NCI-H2171 (cell line): ENCODE results near the gene ITSN1.
"Not testable (repeated sequence)": the region's sequence is repeated elsewhere in the genome, so short reads cannot be mapped to it uniquely, and the experiment has no call there.

ENCODE experiments used
- DNase-seq: peaks from one replicate; lab custom pipeline; 2025; lab: John Stamatoyannopoulos, UW

Gene ITSN1

DNA sequence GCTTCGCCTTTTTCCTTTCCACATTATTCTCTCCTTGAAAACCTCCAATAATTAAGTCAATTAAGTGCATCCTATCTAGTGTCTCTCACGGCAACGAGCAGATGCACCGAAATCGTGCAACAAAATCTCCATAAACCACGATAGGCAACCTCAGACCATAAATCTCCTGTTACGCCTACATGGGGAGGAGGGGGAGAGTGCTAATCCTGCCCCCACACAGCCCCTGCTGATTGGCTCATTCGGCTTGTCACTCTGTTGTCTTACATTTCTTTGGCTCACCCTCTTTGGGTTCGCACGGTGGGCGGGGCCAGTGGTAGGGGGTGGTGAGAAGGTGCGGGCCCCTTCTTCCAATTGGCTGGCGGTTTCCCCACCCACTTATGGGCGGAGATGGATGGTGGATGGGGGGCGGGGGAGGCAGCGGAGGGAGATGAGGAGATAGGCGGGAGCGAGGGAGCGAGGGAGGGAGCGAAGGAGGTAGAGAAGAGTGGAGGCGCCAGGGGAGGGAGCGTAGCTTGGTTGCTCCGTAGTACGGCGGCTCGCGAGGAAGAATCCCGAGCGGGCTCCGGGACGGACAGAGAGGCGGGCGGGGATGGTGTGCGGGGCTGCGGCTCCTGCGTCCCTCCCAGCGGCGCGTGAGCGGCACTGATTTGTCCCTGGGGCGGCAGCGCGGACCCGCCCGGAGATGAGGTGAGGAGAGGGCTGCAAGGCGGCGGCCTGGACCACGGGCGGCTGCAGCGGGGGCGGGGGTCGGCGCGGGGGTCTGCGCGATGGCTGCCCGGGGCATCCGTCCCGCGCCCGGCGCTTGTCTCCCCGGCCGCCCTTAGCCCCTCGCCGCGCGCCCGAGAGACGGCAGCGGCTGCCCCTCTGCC, at the start of gene ITSN1:
TSS of gene ITSN1 (plus strand) at position 475 of the 869 bp plus-strand sequence. CDS start 76,328 bp downstream, outside the sequence.
- DNase-seq: peak; percentile 99

DNA sequence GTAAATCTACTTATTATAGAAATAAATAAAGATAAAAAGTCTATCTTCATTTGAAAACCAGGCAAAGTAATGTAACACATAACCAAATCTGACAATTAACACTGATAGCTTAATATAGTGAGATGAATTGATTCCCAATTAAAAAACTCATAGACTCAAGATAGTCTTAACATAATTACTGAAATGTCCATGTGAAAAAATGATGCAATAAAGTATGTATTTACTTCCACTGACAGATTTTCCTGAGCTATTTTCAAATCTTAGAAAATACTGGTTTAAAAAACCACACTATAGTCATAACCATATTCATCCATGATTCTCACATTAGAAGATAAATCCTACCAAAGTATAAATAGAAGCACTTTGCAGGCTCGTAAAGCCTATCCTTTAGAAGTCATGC, 44.2 kb upstream of the ITSN1 start:
- DNase-seq: no peak

- DNase-seq: no peak
These were observed 33.7 kb upstream of the ITSN1 start for GRCh38 chr21:33608559-33608958.

DNA sequence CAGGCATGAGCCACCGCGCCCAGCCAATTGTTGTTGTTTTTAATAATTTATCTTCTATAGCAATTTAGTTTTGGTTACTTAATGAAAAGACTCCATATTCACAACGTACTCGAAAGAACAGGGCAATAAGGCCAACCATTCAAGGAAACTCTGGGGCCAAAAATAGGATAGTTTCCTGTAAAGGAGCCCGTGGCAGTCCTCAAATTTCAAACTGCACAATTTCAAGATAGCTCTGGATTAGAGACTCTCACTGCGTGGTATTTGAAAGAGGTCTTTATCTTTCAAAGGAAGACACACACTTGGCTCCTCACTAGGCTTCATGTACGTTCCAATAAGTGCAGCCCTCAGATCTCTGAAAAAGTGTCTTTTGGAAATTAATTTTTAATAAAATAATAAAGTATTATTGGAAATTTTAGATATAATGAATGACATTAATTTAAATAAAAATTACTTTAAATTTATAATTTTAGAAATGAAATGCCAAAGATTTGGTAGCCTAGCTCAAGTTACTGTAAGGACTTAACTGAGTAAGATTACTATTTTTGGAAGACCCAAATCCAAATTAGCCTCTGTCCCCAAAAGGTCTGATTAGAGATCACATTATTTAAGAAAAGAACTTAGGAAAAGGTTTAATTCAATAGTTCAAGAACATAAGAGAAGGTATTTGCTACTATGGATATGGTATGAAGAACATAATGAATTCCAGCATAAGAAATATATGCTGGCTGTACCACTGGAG, 31.1 kb upstream of the ITSN1 start:
- DNase-seq: no peak

- DNase-seq: not testable (repeated sequence)
These were observed 24.7 kb upstream of the ITSN1 start for GRCh38 chr21:33617565-33617964.

GRCh38 chr21:33618407-33618806, 23.9 kb upstream of the ITSN1 start:
- no peak for DNase-seq

DNA sequence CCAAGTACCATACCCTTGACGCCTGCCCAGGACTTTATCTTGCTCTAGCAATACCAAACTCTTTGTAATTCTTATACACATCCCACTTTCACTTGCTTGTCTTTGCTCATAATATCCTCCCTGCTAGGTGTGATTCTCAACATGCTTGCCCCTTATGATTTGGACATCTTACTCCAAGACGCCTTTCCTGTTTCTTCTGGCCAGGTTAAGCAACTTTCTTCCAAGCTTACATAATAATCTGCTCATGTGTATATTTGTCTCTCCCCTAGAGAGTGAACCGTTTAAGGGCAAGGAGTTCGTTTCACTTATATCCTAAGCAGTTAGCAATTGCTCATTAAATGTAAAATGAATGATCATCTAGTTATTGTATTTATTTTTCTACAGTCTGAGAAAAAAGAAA, 22.6 kb upstream of the ITSN1 start:
- no peak for DNase-seq

- DNase-seq: no peak
These were observed 20.0 kb upstream of the ITSN1 start for GRCh38 chr21:33622253-33622652.

DNA sequence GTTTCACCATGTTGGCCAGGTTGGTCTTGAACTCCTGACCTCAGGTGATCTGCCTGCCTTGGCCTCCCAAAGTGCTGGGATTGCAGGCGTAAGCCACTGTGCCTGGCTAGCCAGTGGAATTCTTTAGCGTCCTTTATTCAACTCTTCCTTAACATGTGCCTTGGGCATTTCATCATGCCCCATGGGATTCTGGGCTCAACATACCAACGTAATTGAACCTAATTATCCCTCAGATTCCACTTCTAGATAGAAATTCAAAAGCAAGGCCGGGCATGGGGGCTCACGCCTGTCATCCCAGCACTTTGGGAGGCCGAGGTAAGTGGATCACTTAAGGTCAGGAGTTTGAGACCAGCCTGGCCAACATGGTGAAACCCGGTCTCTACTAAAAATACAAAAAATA, 16.1 kb upstream of the ITSN1 start:
- not testable (repeated sequence) for DNase-seq

GRCh38 chr21:33634254-33634653, 8.0 kb upstream of the ITSN1 start:
- DNase-seq: no peak

GRCh38 chr21:33640697-33641351, 1.5 kb upstream of the ITSN1 start:
- peak; percentile 19 for DNase-seq

GRCh38 chr21:33641352-33642026, 812 bp upstream of the ITSN1 start, which contains the start of gene CRYZL1:
TSS of gene CRYZL1 (minus strand) at chr21:33641741. CDS start at chr21:33631551, 10,190 bp downstream.
- DNase-seq: peak; percentile 99

DNA sequence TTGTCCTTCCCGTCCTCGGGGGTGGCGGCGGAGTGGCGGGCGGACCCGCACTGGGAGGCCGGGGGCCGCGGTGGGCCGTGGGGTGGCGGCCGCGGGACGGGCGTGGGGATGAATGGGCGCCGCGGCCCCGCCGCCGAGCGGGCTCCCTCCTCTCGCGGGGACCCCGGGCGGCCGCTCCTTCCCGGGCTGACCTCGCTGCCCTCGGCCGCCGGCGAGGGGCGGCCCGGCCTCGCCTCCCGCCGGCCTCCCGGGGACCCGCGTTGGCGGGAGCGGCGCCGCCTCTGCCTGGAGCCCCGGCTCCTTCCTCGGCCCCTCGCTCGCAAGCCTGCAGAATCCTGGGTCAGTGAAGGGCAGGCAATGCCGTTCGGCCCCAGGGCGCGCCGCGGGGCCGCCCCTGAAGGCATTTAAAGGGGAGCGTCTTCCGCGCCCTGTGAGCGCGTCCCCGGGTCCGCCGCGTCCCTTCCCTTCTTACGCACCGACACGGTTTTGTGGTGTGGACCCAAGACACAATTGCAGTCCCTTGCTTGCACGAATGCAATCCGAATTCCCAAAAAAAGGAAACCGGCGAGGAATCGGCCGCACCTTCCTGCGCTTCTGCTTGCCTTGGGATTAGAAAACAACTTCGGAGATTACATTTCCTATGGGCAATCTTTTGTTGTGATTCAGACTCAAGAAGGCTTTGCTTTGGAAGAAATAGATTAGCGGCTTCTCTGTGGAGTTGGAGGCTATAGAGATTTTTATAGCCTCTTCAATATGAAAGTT, 776 bp downstream of the ITSN1 start:
- DNase-seq: peak; percentile 4

DNA sequence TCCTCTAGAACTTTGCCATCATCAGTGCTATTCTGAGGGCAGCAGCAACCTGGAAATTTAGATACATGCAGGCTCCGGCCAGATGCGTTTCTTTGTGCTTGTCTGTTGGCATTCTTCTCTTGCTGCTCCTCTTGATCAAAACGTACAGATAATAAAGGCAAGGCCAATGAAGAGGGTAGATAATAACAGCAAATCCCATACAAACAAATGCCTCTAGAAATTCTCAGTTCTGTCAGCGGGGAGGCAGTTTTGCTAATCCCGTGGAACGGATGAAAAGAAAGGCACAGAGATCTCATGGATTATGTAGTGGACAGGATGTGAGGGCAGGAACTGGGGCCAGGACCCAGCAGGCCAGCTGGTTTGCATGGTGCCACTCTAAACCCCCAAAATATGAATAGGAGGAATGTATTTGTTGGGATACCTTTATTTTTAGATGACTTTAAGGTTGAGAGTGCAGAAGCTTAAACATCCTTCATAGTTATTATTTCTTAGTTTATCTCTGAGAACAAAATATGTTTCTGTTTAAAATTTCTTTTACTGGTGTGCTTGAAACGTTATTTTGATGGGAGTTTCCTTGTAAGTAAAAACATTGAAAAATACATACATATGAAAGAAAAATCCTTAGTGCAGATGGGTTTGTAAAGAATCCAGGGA, 1.5 kb downstream of the ITSN1 start:
- DNase-seq: no peak

GRCh38 chr21:33644383-33645074, 2.2 kb downstream of the ITSN1 start:
- DNase-seq: no peak

- no peak for DNase-seq
These were observed 3.4 kb downstream of the ITSN1 start for GRCh38 chr21:33645730-33646129.

DNA sequence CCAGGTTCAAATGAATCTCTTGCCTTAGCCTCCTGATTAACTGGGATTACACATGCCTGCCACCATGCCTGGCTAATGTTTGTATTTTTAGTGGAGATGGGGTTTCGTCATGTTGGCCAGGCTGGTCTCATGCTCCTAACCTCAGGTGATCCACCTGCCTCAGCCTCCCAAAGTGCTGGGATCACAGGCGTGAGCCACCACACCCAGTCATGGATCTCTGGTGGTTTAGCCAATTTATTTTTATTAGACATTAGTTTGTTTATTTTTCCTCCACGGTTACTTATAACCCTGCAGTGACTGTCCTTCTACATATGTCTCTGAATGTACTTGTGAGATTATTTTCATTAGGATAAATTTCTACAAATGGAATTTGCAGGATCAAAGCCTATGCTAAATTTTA, 5.3 kb downstream of the ITSN1 start:
- no peak for DNase-seq

DNA sequence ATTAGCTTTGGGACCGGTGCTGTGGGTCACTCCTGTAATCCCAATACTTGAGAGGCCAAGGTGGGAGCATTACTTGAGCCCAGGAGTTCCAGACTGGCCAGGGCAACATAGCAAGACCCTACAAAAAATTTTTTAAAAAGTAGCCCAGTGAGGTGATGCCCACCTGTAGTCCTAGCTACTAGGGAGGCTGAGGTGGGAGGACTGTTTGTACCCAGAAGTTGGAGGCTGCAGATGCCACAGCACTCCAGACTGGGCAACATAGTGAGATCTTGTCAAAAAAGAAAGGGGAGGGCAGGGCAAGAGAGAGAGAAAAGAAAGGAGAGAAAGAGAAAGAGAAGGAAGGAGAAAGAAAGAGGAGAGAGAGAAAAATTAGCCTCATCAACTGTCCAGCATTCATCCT, 6.3 kb downstream of the ITSN1 start:
- no peak for DNase-seq

GRCh38 chr21:33650230-33650629, 7.9 kb downstream of the ITSN1 start:
- DNase-seq: no peak

DNA sequence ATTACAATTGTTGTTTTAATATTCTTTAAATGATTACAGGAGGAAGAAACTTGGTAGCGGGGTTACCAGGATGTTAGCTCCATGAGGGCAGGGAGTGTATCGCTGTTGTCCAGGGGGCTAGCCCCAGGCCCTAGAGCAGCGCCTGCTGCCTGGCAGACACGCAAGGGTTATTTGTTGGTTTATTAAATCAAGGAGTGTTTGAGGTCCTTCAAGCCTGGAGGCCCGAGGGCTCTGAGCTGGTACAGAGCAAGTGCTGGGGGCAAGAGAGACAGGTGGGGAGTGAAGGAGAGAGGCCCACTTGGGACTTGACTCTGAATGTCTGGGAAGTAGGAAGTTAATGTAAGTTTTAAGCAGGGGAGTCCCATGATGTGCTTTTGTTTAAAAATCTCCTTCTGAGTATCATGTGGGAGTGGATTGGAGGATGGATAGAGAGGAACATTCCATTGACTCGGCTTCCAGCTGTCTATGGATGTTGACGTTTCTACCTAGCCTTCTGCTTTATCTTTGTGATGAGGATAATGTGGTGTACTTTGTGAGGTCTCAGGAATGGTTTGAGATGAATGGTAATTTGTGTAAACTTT, 8.7 kb downstream of the ITSN1 start:
- no peak for DNase-seq
